ENCODE results near the gene RAB15. TPM values are rescaled to one million over a fixed set of nuclear protein-coding genes. Genes with fewer than 3 reads are reported as not detected.
A peak's percentile ranks its signal among the peaks of the same experiment; 100 is the strongest.

Gene RAB15
- total RNA-seq, 6 experiments from 2014 or later = 3.5 to 5.7 (median 5.0) TPM

DNA sequence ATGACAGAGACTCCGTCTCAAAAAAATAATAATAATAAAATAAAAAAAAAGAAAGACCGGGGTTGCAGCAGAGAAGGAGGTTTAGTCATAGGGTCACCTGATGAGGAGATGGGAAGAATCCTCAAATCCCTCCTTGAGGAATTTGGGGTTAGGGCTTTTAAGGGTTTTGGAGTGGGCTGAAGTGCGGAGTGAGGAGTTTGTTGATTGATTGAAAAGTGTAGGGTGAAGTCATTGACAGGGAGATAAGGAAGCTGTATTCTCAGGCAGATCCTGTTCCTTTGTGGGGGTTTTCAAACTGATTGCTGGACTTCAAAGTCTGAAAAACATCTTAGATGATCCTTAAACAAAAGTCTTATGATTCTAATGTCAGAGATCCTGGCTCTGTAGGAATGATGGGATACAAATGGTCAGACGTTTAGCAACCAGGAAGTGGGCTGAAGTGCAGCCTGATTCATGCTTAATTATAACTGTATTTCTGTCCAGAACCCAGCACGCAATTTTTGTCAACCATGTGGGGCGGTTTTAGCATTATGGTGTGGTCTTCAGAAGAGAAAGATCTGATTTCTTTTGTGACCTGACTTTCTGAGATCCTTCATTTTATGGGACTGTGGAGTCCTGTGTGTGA is 30.6 kb upstream of the RAB15 start:
- Mint-ChIP-seq H3K27me3 (ENCODE audit: insufficient read depth) (no peaks in the 10 kb centered on the region; the same call in 1 of the 2 replicates), H3K36me3 (ENCODE audit: low read depth) (peaks cover 8% of the 10 kb centered on the region; the same call in 1 of the 2 replicates), H3K4me3 (peak overlapping the region; percentile 65), H3K27ac (peak overlapping the region; percentile 93), H3K9me3 (no peaks in the 10 kb centered on the region), H3K4me1 (ENCODE audit: low read depth) (peaks cover 84% of the 10 kb centered on the region)
- DNase-seq = peak; percentile 11
- TF ChIP-seq, protein P1, sequence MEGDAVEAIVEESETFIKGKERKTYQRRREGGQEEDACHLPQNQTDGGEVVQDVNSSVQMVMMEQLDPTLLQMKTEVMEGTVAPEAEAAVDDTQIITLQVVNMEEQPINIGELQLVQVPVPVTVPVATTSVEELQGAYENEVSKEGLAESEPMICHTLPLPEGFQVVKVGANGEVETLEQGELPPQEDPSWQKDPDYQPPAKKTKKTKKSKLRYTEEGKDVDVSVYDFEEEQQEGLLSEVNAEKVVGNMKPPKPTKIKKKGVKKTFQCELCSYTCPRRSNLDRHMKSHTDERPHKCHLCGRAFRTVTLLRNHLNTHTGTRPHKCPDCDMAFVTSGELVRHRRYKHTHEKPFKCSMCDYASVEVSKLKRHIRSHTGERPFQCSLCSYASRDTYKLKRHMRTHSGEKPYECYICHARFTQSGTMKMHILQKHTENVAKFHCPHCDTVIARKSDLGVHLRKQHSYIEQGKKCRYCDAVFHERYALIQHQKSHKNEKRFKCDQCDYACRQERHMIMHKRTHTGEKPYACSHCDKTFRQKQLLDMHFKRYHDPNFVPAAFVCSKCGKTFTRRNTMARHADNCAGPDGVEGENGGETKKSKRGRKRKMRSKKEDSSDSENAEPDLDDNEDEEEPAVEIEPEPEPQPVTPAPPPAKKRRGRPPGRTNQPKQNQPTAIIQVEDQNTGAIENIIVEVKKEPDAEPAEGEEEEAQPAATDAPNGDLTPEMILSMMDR (IDR thresholded peaks at IDR 0.05) = no peak

- Mint-ChIP-seq H3K27ac (peak overlapping the region; percentile 93; the same call in 1 of the 2 replicates), H3K4me1 (ENCODE audit: low read depth) (peaks cover 89% of the 10 kb centered on the region)
These were observed 29.6 kb upstream of the RAB15 start for GRCh38 chr14:65001723-65002122.

GRCh38 chr14:65000898-65001591 is 28.9 kb upstream of the RAB15 start:
- no peaks in the 10 kb centered on the region for H3K9me3 Mint-ChIP-seq
- H3K4me1 Mint-ChIP-seq (ENCODE audit: low read depth) = peaks cover 82% of the 10 kb centered on the region
- H3K36me3 Mint-ChIP-seq (ENCODE audit: low read depth) = peaks cover 13% of the 10 kb centered on the region
- TF ChIP-seq, protein P1 (IDR thresholded peaks at IDR 0.05) = no peak
- peak overlapping the region; percentile 64 for H3K4me3 Mint-ChIP-seq
- H3K27me3 Mint-ChIP-seq (ENCODE audit: insufficient read depth) = peaks cover 2% of the 10 kb centered on the region; the same call in 1 of the 2 replicates
- DNase-seq = peak; percentile 57
- H3K27ac Mint-ChIP-seq = peak overlapping the region; percentile 93

More at GRCh38 chr14:65001723-65002122, 29.6 kb upstream of the RAB15 start:
- H3K4me3 Mint-ChIP-seq = no peak overlapping the region
- peaks cover 2% of the 10 kb centered on the region; the same call in 1 of the 2 replicates for H3K27me3 Mint-ChIP-seq (ENCODE audit: insufficient read depth)
- TF ChIP-seq, protein P1 (IDR thresholded peaks at IDR 0.05) = no peak
- no peaks in the 10 kb centered on the region for H3K9me3 Mint-ChIP-seq
- DNase-seq = no peak
- H3K36me3 Mint-ChIP-seq (ENCODE audit: low read depth) = peaks cover 13% of the 10 kb centered on the region

GRCh38 chr14:64998455-64998931 is 26.4 kb upstream of the RAB15 start:
- H3K4me1 Mint-ChIP-seq (ENCODE audit: low read depth) = peaks cover 73% of the 10 kb centered on the region
- no peak overlapping the region for H3K4me3 Mint-ChIP-seq
- peak; percentile 16 for DNase-seq
- H3K9me3 Mint-ChIP-seq = no peaks in the 10 kb centered on the region
- TF ChIP-seq, protein P1 (IDR thresholded peaks at IDR 0.05) = no peak
- peaks cover 2% of the 10 kb centered on the region; the same call in 1 of the 2 replicates for H3K27me3 Mint-ChIP-seq (ENCODE audit: insufficient read depth)
- H3K36me3 Mint-ChIP-seq (ENCODE audit: low read depth) = peaks cover 13% of the 10 kb centered on the region
- peak overlapping the region; percentile 46; the same call in 1 of the 2 replicates for H3K27ac Mint-ChIP-seq

- no peak overlapping the region for H3K4me3 Mint-ChIP-seq
These were observed 25.1 kb upstream of the RAB15 start for GRCh38 chr14:64997108-64997794.

More at GRCh38 chr14:64997108-64997794, 25.1 kb upstream of the RAB15 start:
- no peak overlapping the region for H3K27ac Mint-ChIP-seq
- DNase-seq = no peak
- H3K4me1 Mint-ChIP-seq (ENCODE audit: low read depth) = peaks cover 65% of the 10 kb centered on the region
- no peaks in the 10 kb centered on the region for H3K9me3 Mint-ChIP-seq
- TF ChIP-seq, protein P1 (IDR thresholded peaks at IDR 0.05) = no peak
- H3K36me3 Mint-ChIP-seq (ENCODE audit: low read depth) = peaks cover 13% of the 10 kb centered on the region
- peaks cover 2% of the 10 kb centered on the region; the same call in 1 of the 2 replicates for H3K27me3 Mint-ChIP-seq (ENCODE audit: insufficient read depth)
